H9 (cell line): ENCODE measurements around the gene PDE7B. TPM values are rescaled to one million over a fixed set of nuclear protein-coding genes. Genes with fewer than 3 reads are reported as not detected.

ENCODE experiments used
- DNase-seq: peaks from one replicate; pipeline ENCODE4 v3.0.0-alpha.2; 2017
- H2AFZ ChIP-seq: one replicate; pipeline ENCODE4 v1.6.1; 2013; ENCODE audit warnings: mild to moderate bottlenecking, low read length, control low read depth, moderate library complexity
- H2AK5ac ChIP-seq: 2 replicates; pipeline ENCODE4 v1.6.1; 2013; ENCODE audit warnings: low read length, control low read depth, mixed read lengths; ENCODE audit not compliant: insufficient read length
- H2BK120ac ChIP-seq: one replicate; pipeline ENCODE4 v1.6.1; 2013; ENCODE audit warnings: low read depth, mild to moderate bottlenecking, low read length, control low read depth, inconsistent platforms; ENCODE audit not compliant: poor library complexity, severe bottlenecking
- H2BK12ac ChIP-seq: 2 replicates; pipeline ENCODE4 v1.6.1; 2013; ENCODE audit warnings: low read length, control low read depth, mixed read lengths, low read depth; ENCODE audit not compliant: insufficient read length
- H2BK15ac ChIP-seq: 2 replicates; pipeline ENCODE4 v1.6.1; 2013; ENCODE audit warnings: low read depth, low read length, control low read depth
- H2BK20ac ChIP-seq: one replicate; pipeline ENCODE4 v1.6.1; 2013; ENCODE audit warnings: low read depth, mild to moderate bottlenecking, low read length, control low read depth, inconsistent platforms; ENCODE audit not compliant: poor library complexity, severe bottlenecking
- H2BK5ac ChIP-seq: 2 replicates; pipeline ENCODE4 v1.6.1; 2013; ENCODE audit warnings: low read length, control low read depth, mixed read lengths; ENCODE audit not compliant: insufficient read length
- H3K14ac ChIP-seq: 2 replicates; pipeline ENCODE4 v1.6.1; 2013; ENCODE audit warnings: low read length, control low read depth; ENCODE audit not compliant: insufficient read depth
- H3K18ac ChIP-seq: 2 replicates; pipeline ENCODE4 v1.6.1; 2013; ENCODE audit warnings: low read depth, mild to moderate bottlenecking, mixed read lengths, low read length, control low read depth; ENCODE audit not compliant: insufficient read length
- H3K23ac ChIP-seq: 2 replicates; pipeline ENCODE4 v1.6.1; 2013; ENCODE audit warnings: low read length, control low read depth, mixed read lengths, low read depth; ENCODE audit not compliant: insufficient read length
- H3K23me2 ChIP-seq: 2 replicates; pipeline ENCODE4 v1.6.1; 2013; ENCODE audit warnings: low read depth, mild to moderate bottlenecking, mixed read lengths, low read length, control low read depth; ENCODE audit not compliant: insufficient read length, poor library complexity, severe bottlenecking
- H3K27ac ChIP-seq: 2 replicates; pipeline ENCODE4 v1.5.1; 2013; ENCODE audit warnings: low read length, control low read depth, mixed read lengths, low read depth; ENCODE audit not compliant: insufficient read length
- H3K27me3 ChIP-seq: 2 replicates; pipeline ENCODE4 v1.6.1; 2013; ENCODE audit warnings: low read length, control low read depth, inconsistent platforms; ENCODE audit not compliant: insufficient read depth
- H3K4ac ChIP-seq: 2 replicates; pipeline ENCODE4 v1.6.1; 2013; ENCODE audit warnings: low read depth, mild to moderate bottlenecking, control low read depth, inconsistent platforms, low read length, moderate library complexity
- H3K4me1 ChIP-seq: 2 replicates; pipeline ENCODE4 v1.6.1; 2013; ENCODE audit warnings: low read length, control low read depth, inconsistent platforms; ENCODE audit not compliant: insufficient read depth
- H3K4me2 ChIP-seq: 2 replicates; pipeline ENCODE4 v1.6.1; 2013; ENCODE audit warnings: low read length, control low read depth, mixed read lengths; ENCODE audit not compliant: insufficient read length, insufficient read depth
- H3K56ac ChIP-seq: 2 replicates; pipeline ENCODE4 v1.6.1; 2013; ENCODE audit warnings: low read depth, mild to moderate bottlenecking, mixed read lengths, low read length, control low read depth; ENCODE audit not compliant: insufficient read length
- H3K79me1 ChIP-seq: 2 replicates; pipeline ENCODE4 v1.6.1; 2013; ENCODE audit warnings: low read depth, mild to moderate bottlenecking, moderate library complexity, low read length, control low read depth, inconsistent platforms; ENCODE audit not compliant: insufficient read depth, poor library complexity, severe bottlenecking
- H3K79me2 ChIP-seq: 2 replicates; pipeline ENCODE4 v1.6.1; 2013; ENCODE audit warnings: low read length, control low read depth, inconsistent platforms; ENCODE audit not compliant: insufficient read depth
- H3K9ac ChIP-seq: 2 replicates; pipeline ENCODE4 v1.6.1; 2013; ENCODE audit warnings: low read length, control low read depth, mixed read lengths; ENCODE audit not compliant: insufficient read length; ENCODE audit errors: extremely low read depth
- H3K9me3 ChIP-seq: one replicate; pipeline ENCODE4 v1.6.1; 2013; ENCODE audit warnings: low read depth, low read length, inconsistent platforms; ENCODE audit not compliant: control insufficient read depth
- H3T11ph ChIP-seq: one replicate; pipeline ENCODE4 v1.6.1; 2013; ENCODE audit warnings: mild to moderate bottlenecking, low read length, control low read depth, inconsistent platforms
- H4K20me1 ChIP-seq: one replicate; pipeline ENCODE4 v1.6.1; 2013; ENCODE audit not compliant: control insufficient read depth, insufficient read length, insufficient read depth
- H4K5ac ChIP-seq: 2 replicates; pipeline ENCODE4 v1.6.1; 2013; ENCODE audit warnings: low read depth, mild to moderate bottlenecking, mixed read lengths, low read length, control low read depth; ENCODE audit not compliant: insufficient read length
- H4K8ac ChIP-seq: replicated peaks from 2 replicates; pipeline ENCODE4 v1.6.1; 2013; ENCODE audit warnings: low read length, control low read depth, mixed read lengths, low read depth; ENCODE audit not compliant: insufficient read length
- H4K91ac ChIP-seq: 2 replicates; pipeline ENCODE4 v1.6.1; 2013; ENCODE audit warnings: low read depth, mild to moderate bottlenecking, moderate library complexity, mixed read lengths, low read length, control low read depth; ENCODE audit not compliant: insufficient read length
- H3K27ac Mint-ChIP-seq, 3 experiments: 2 replicates in 2 of 3; 3 replicates in 1 of 3; pipeline ENCODE4 v1.8.0; 2020 to 2021; ENCODE audit warnings: mixed read lengths in 3 of 3, mild to moderate bottlenecking in 1 of 3, moderate library complexity in 1 of 3
- H3K27me3 Mint-ChIP-seq: 2 replicates; pipeline ENCODE4 v1.8.0; 2021; ENCODE audit warnings: low read depth, mild to moderate bottlenecking, moderate library complexity, mixed read lengths
- H3K36me3 Mint-ChIP-seq, 3 experiments: 2 replicates in 2 of 3; 3 replicates in 1 of 3; pipeline ENCODE4 v1.8.0; 2020 to 2021; ENCODE audit warnings: low read depth in 3 of 3, mixed read lengths in 3 of 3; ENCODE audit not compliant: insufficient read depth in 1 of 3
- H3K4me1 Mint-ChIP-seq, 2 experiments: 2 replicates each; pipeline ENCODE4 v1.8.0; 2020; ENCODE audit warnings: mixed read lengths in 2 of 2
- H3K4me3 Mint-ChIP-seq, 2 experiments: 2 replicates in 1 of 2; 3 replicates in 1 of 2; pipeline ENCODE4 v1.8.0; 2020 to 2021; ENCODE audit warnings: mild to moderate bottlenecking in 2 of 2, mixed read lengths in 2 of 2, moderate library complexity in 1 of 2
- H3K9me3 Mint-ChIP-seq, 2 experiments: 2 replicates in 1 of 2; 3 replicates in 1 of 2; pipeline ENCODE4 v1.8.0; 2020; ENCODE audit warnings: mild to moderate bottlenecking in 2 of 2, mixed read lengths in 2 of 2, moderate library complexity in 1 of 2
- WGBS: extraction: QIAGEN DNeasy Blood & Tissue Kit; methylation state at CpG from one replicate; pipeline ENCODE4 v1.1.7; 2013; ENCODE audit warnings: missing lambda C conversion rate, low lambda C conversion rate, mixed read lengths; ENCODE audit not compliant: insufficient read length; ENCODE audit errors: extremely low coverage; 5-methylcytosine and 5-hydroxymethylcytosine counted together
- total RNA-seq: library from RNA; stranded (reverse); gene quantifications from 2 replicates; pipeline ENCODE4 v1.2.1, GENCODE V29; 2021
- TF ChIP-seq, protein P1 (sequence below): fragments of 200-600 bp; sonication (generic); conservative IDR thresholded peaks from 3 replicates; pipeline ENCODE4 v1.8.0; 2021; ENCODE audit warnings: antibody characterized with exemption, mild to moderate bottlenecking

The PDE7B gene
- total RNA-seq, 1 experiment from 2014 or later: not detected

DNA sequence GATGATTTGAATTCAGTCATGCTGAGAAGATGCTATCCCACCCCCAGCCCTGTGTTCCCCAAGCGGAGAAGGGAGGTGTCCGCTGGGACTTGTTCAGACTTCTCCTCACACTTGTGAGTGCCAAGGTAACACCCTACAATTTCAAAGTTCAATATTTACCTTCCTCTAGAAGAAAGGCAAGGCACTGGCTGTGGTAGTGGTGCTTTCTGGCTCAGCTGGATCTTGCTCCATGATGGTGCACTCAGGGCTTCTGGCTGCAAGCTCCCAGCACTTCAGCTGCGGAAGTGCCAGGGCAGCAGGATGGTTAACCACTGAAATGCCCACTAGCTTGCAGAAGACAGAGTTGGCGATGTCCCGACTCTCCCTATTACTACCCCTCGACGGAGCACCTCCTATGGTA is 263.2 kb downstream of the PDE7B start:
- H4K5ac ChIP-seq: no peak overlapping the region
- H3K79me2 ChIP-seq: no peaks in the 10 kb centered on the region
- H3K27ac ChIP-seq: no peak overlapping the region
- H2BK15ac ChIP-seq: no peak overlapping the region
- H2BK5ac ChIP-seq: no peak overlapping the region
- no peak overlapping the region for H2AK5ac ChIP-seq
- no peaks in the 10 kb centered on the region for H3K9me3 Mint-ChIP-seq
- no peak overlapping the region for H2AFZ ChIP-seq
- no peak for DNase-seq
- no peak overlapping the region for H2BK20ac ChIP-seq
- no peak overlapping the region for H3K4me3 Mint-ChIP-seq
- H3K27me3 ChIP-seq: peaks cover under 1% of the 10 kb centered on the region; the same call in 1 of the 2 replicates
- H3K79me1 ChIP-seq: no peaks in the 10 kb centered on the region
- H3K9ac ChIP-seq: no peak overlapping the region
- WGBS: no CpG with 5 or more reads among the region's 7 CpGs
- no peaks in the 10 kb centered on the region for H3K23me2 ChIP-seq
- no peak overlapping the region for H3K27ac Mint-ChIP-seq
- H4K91ac ChIP-seq: no peak overlapping the region
- H3K23ac ChIP-seq: no peak overlapping the region
- no peak overlapping the region for H3T11ph ChIP-seq
- H3K56ac ChIP-seq: no peak overlapping the region
- no peak overlapping the region for H2BK120ac ChIP-seq
- peaks cover 4% of the 10 kb centered on the region; the same call in 1 of the 2 replicates for H3K27me3 Mint-ChIP-seq
- H3K4me2 ChIP-seq: no peak overlapping the region
- TF ChIP-seq, protein P1, sequence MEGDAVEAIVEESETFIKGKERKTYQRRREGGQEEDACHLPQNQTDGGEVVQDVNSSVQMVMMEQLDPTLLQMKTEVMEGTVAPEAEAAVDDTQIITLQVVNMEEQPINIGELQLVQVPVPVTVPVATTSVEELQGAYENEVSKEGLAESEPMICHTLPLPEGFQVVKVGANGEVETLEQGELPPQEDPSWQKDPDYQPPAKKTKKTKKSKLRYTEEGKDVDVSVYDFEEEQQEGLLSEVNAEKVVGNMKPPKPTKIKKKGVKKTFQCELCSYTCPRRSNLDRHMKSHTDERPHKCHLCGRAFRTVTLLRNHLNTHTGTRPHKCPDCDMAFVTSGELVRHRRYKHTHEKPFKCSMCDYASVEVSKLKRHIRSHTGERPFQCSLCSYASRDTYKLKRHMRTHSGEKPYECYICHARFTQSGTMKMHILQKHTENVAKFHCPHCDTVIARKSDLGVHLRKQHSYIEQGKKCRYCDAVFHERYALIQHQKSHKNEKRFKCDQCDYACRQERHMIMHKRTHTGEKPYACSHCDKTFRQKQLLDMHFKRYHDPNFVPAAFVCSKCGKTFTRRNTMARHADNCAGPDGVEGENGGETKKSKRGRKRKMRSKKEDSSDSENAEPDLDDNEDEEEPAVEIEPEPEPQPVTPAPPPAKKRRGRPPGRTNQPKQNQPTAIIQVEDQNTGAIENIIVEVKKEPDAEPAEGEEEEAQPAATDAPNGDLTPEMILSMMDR: no peak
- H3K14ac ChIP-seq: no peak overlapping the region
- H4K20me1 ChIP-seq: no peaks in the 10 kb centered on the region
- H3K9me3 ChIP-seq: no peaks in the 10 kb centered on the region
- H3K36me3 Mint-ChIP-seq: no peaks in the 10 kb centered on the region
- no peak overlapping the region for H4K8ac ChIP-seq
- peaks cover 3 to 4% of the 10 kb centered on the region in 2 experiments; a peak in 1 of 4 replicates for H3K4me1 Mint-ChIP-seq
- no peak overlapping the region for H3K18ac ChIP-seq
- no peaks in the 10 kb centered on the region for H3K4me1 ChIP-seq
- no peak overlapping the region for H3K4ac ChIP-seq
- H2BK12ac ChIP-seq: no peak overlapping the region
